MCF 10A (cell line): ENCODE results near the gene HCFC1. TPM values are rescaled to one million over a fixed set of nuclear protein-coding genes. Genes with fewer than 3 reads are reported as not detected.

Experiments used
- BruUV-seq: library from RNA; stranded (reverse); fragments of 400-500 nt; replicated peaks from 2 replicates; lab custom pipeline; 2021; lab: Mats Ljungman, UMichigan
- CTCF ChIA-PET: fragments of 300-600 bp; sonication (Branson Sonifier 250); formaldehyde crosslinking; extraction: SDS; loops from one replicate; lab custom pipeline; 2021; ENCODE audit warnings: antibody characterized with exemption, inconsistent platforms; lab: Yijun Ruan, JAX
- POLR2A ChIA-PET: fragments of 300-600, 350-650 bp; sonication (Branson Sonifier 250); formaldehyde crosslinking; extraction: SDS; loops from one replicate; lab custom pipeline; 2020; ENCODE audit warnings: antibody characterized with exemption, inconsistent platforms; lab: Yijun Ruan, JAX
- DNase-seq: peaks from one replicate; pipeline ENCODE4 v3.0.0-alpha.2; 2018; ENCODE audit not compliant: unreplicated experiment
- H3K27ac Mint-ChIP-seq: one replicate; pipeline ENCODE4 v1.8.0; 2022; ENCODE audit warnings: mild to moderate bottlenecking, low read depth, mixed read lengths; ENCODE audit not compliant: unreplicated experiment
- H3K27me3 Mint-ChIP-seq: one replicate; pipeline ENCODE4 v1.8.0; 2022; ENCODE audit warnings: mixed read lengths; ENCODE audit not compliant: insufficient read depth, unreplicated experiment
- H3K36me3 Mint-ChIP-seq: one replicate; pipeline ENCODE4 v1.8.0; 2022; ENCODE audit warnings: mild to moderate bottlenecking, moderate library complexity, mixed read lengths; ENCODE audit not compliant: insufficient read depth, unreplicated experiment
- H3K4me1 Mint-ChIP-seq: one replicate; pipeline ENCODE4 v1.8.0; 2022; ENCODE audit warnings: mixed read lengths; ENCODE audit not compliant: insufficient read depth, unreplicated experiment
- H3K4me3 Mint-ChIP-seq: one replicate; pipeline ENCODE4 v1.8.0; 2022; ENCODE audit warnings: mild to moderate bottlenecking, moderate library complexity, mixed read lengths; ENCODE audit not compliant: unreplicated experiment
- H3K9me3 Mint-ChIP-seq: one replicate; pipeline ENCODE4 v1.8.0; 2022; ENCODE audit warnings: mixed read lengths; ENCODE audit not compliant: unreplicated experiment
- CTCF ChIP-seq: fragments of 200-600 bp; IDR thresholded peaks from one replicate; pipeline ENCODE4 v1.8.0; 2022; ENCODE audit warnings: antibody characterized with exemption, mild to moderate bottlenecking; ENCODE audit not compliant: unreplicated experiment
- intact Hi-C: fragments of 100-400 bp; cut with micrococcal nuclease; formaldehyde crosslinking; loops from 2 replicates; pipeline ENCODE4 v1.14.1; 2022
- total RNA-seq: library from RNA; stranded (reverse); gene quantifications from 2 replicates; pipeline ENCODE4 v1.2.3, GENCODE V29; 2022

Gene HCFC1
- total RNA-seq, 1 experiment from 2014 or later = 44.5 TPM

DNA sequence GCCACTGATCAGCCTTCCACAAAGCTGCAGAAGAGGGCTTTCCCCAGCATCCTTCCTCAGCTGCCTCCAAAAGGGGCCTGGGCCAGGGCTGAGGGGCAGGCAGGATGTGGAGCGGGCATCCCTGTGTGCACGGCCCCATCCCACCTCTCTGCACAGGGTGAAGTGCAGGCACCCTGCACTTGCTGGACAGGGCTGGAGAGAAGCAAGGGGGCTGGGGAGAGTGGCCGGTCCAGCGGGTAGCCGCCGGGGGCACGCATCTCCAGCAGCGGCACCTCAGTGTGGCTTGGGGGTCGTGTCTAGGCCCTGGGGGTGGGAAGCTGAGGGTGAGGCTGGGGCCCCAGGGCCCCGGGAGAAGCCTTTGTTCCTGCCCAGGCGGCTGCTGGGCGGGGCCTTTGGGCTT is 64.2 kb downstream of the HCFC1 start:
- Mint-ChIP-seq H3K36me3 (no peaks in the 10 kb centered on the region), H3K27me3 (peaks cover 23% of the 10 kb centered on the region), H3K27ac (no peak overlapping the region), H3K4me1 (no peaks in the 10 kb centered on the region), H3K9me3 (no peaks in the 10 kb centered on the region), H3K4me3 (no peak overlapping the region)
- ChIA-PET POLR2A (no interaction called here), CTCF (interaction anchor here (0.6 to 2.6 kb wide), 4 partner anchors 15 to 619 kb away, joined by 3 to 17 read pairs (median 4); no protein-coding TSS in a partner anchor)
- BruUV-seq = no TSS peak
- TF ChIP-seq CTCF = no peak
- no peak for DNase-seq
- intact Hi-C loops = no loop called here

DNA sequence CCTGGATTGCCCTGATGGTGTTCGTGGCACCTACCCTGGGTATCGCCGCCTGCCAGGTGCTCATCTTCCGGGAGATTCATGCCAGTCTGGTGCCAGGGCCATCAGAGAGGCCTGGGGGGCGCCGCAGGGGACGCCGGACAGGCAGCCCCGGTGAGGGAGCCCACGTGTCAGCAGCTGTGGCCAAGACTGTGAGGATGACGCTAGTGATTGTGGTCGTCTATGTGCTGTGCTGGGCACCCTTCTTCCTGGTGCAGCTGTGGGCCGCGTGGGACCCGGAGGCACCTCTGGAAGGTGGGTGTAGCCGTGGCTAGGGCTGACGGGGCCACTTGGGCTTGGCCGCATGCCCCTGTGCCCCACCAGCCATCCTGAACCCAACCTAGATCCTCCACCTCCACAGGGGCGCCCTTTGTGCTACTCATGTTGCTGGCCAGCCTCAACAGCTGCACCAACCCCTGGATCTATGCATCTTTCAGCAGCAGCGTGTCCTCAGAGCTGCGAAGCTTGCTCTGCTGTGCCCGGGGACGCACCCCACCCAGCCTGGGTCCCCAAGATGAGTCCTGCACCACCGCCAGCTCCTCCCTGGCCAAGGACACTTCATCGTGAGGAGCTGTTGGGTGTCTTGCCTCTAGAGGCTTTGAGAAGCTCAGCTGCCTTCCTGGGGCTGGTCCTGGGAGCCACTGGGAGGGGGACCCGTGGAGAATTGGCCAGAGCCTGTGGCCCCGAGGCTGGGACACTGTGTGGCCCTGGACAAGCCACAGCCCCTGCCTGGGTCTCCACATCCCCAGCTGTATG is 65.3 kb downstream of the HCFC1 start:
- CTCF ChIA-PET = interaction anchor here (1.0 to 2.6 kb wide), 2 partner anchors 16 to 40 kb away, joined by 3 to 17 read pairs; no protein-coding TSS in a partner anchor
- no peak for DNase-seq
- POLR2A ChIA-PET = no interaction called here
- no peak for TF ChIP-seq CTCF
- no peak overlapping the region for H3K4me3 Mint-ChIP-seq
- H3K4me1 Mint-ChIP-seq = peaks cover 9% of the 10 kb centered on the region
- no peak overlapping the region for H3K27ac Mint-ChIP-seq
- intact Hi-C loops = no loop called here
- no peaks in the 10 kb centered on the region for H3K36me3 Mint-ChIP-seq
- H3K27me3 Mint-ChIP-seq = peaks cover 24% of the 10 kb centered on the region
- no peaks in the 10 kb centered on the region for H3K9me3 Mint-ChIP-seq
- no TSS peak for BruUV-seq

DNA sequence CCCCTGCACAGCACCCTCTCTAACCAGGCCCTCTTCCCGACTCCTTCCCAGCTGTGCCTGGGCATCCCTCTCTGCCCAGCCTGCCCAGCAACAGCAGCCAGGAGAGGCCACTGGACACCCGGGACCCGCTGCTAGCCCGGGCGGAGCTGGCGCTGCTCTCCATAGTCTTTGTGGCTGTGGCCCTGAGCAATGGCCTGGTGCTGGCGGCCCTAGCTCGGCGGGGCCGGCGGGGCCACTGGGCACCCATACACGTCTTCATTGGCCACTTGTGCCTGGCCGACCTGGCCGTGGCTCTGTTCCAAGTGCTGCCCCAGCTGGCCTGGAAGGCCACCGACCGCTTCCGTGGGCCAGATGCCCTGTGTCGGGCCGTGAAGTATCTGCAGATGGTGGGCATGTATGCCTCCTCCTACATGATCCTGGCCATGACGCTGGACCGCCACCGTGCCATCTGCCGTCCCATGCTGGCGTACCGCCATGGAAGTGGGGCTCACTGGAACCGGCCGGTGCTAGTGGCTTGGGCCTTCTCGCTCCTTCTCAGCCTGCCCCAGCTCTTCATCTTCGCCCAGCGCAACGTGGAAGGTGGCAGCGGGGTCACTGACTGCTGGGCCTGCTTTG is 66.0 kb downstream of the HCFC1 start:
- ChIA-PET POLR2A (no interaction called here), CTCF (no interaction called here)
- Mint-ChIP-seq H3K36me3 (no peaks in the 10 kb centered on the region), H3K9me3 (no peaks in the 10 kb centered on the region), H3K4me3 (no peak overlapping the region), H3K4me1 (peaks cover 12% of the 10 kb centered on the region), H3K27ac (no peak overlapping the region), H3K27me3 (peaks cover 31% of the 10 kb centered on the region)
- no peak for DNase-seq
- no TSS peak for BruUV-seq
- no peak for TF ChIP-seq CTCF
- intact Hi-C loops = no loop called here
